Sigmoid colon (tissue), 7 donors: ENCODE results near the gene XCL1. TPM values are rescaled to one million over a fixed set of nuclear protein-coding genes. Genes with fewer than 3 reads are reported as not detected.

ENCODE experiments used
- DNase-seq: peaks from one replicate; pipeline ENCODE4 v3.0.0-alpha.2; 2019
- H3K27ac ChIP-seq, 4 donors: fragments of 200-600 bp; sonication (generic); one replicate each; pipeline ENCODE4 v1.5.1; 2016 to 2019; ENCODE audit warnings: mild to moderate bottlenecking in 1 of 4
- H3K27me3 ChIP-seq, 3 donors: fragments of 200-600 bp; sonication (generic); one replicate each; pipeline ENCODE4 v1.5.1; 2019; ENCODE audit warnings: mild to moderate bottlenecking in 1 of 3
- H3K36me3 ChIP-seq, 4 donors: fragments of 200-600 bp; sonication (generic); one replicate each; pipeline ENCODE4 v1.5.1; 2016 to 2019
- H3K4me1 ChIP-seq, 4 donors: fragments of 200-600 bp; sonication (generic); one replicate each; pipeline ENCODE4 v1.5.1; 2017 to 2019
- H3K4me3 ChIP-seq, 4 donors: fragments of 200-600 bp; sonication (generic); one replicate each; pipeline ENCODE4 v1.5.1; 2017 to 2019; ENCODE audit warnings: mild to moderate bottlenecking in 2 of 4, moderate library complexity in 1 of 4
- H3K9me3 ChIP-seq, 4 donors: fragments of 200-600 bp in 3 of 4; sonication (generic) in 3 of 4; one replicate each; pipeline versions ENCODE4 v1.5.1 to v1.6.1; 2013 to 2019
- EP300 ChIP-seq, 4 donors: sonication (generic); formaldehyde crosslinking; IDR thresholded peaks; one replicate each; pipeline ENCODE4 v1.6.1; 2017; ENCODE audit warnings: antibody characterized with exemption in 4 of 4
- POLR2A ChIP-seq, 2 donors: fragments of 450-650 bp; IDR thresholded peaks; one replicate each; pipeline ENCODE4 v1.6.1; 2016; ENCODE audit warnings: antibody characterized with exemption in 2 of 2, mild to moderate bottlenecking in 2 of 2, moderate library complexity in 2 of 2
- POLR2AphosphoS5 ChIP-seq, 4 donors: sonication (generic); formaldehyde crosslinking; IDR thresholded peaks; one replicate each; pipeline ENCODE4 v1.6.1; 2017; ENCODE audit warnings: antibody characterized with exemption in 4 of 4
- WGBS, 2 donors: extraction: QIAGEN DNeasy Blood & Tissue Kit; methylation state at CpG; one replicate each; pipeline ENCODE4 v1.1.7; 2013; 5-methylcytosine and 5-hydroxymethylcytosine counted together
- intact Hi-C: fragments of 100-400 bp; cut with DNase I; formaldehyde crosslinking; loops from one replicate; pipeline ENCODE4 v1.15.1; 2023
- polyA plus RNA-seq, 3 donors: library from polyadenylated mRNA; stranded (reverse); fragments of 200-250 nt; gene quantifications; one replicate each; pipeline ENCODE4 v1.2.3, GENCODE V29; 2013
- total RNA-seq, 4 donors: library from RNA; depleted of rRNA; stranded (reverse); fragments of >200 nt; gene quantifications; one replicate each; pipeline ENCODE4 v1.1.0, GENCODE V29; 2016
- TF ChIP-seq, protein P1 (sequence below), 4 experiments: fragments of 450-650 bp in 3 of 4; fragments of 200-600 bp in 1 of 4; IDR thresholded peaks; one replicate each; pipeline ENCODE4 v1.5.1; 2016 to 2019; ENCODE audit warnings: antibody characterized with exemption in 4 of 4, mild to moderate bottlenecking in 3 of 4, moderate library complexity in 2 of 4
- donor health status: healthy with polysubstance abuse.
- donor health status: Bipolar disorder and iron deficiency.
- donor health status: healthy.

XCL1 gene
- total and polyA plus RNA-seq, 7 donors = 0.33 to 0.83 (median 0.50) TPM; not detected in 4

DNA sequence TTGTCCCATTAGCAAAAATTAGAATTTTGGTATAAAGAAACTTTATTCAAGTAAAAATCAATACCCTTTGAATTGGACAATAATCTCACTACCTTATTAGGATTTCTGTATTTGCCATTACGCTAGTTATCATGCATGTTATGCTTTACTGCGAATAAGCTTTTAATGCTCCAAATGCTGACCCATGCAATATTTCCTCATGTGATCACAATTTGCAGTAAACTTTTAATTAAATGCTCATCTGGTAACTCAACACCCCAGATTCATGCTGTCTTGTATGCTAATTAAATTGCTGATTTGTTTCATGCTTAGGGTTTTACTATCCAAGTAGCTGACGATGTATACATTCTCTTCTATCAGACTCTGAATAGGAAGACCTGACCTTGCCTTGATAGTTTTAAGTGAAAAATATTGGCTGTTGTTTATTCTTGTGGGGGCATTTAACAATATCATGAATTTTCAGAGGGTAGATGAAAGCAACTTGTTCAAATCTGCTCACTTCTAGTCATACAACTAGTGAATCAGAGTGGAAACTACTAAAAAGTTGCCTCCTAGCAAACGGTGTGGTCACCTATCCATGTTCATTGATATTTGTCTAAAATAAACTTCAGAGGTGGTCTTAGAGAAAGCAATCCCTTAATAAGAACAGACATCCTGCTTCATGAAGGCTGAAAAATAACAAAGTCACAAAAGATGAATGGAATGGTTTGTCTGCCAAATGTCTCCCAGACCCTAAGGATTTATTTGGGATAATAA lies 5.6 kb downstream of the XCL1 start:
- DNase-seq = no peak
- no peaks in the 10 kb centered on the region for H3K36me3 ChIP-seq
- WGBS, 2 donors = 86 to 91% methylated on average over 4 of the region's 4 CpGs
- H3K4me1 ChIP-seq = peaks cover 0 to 34% (median 19%) of the 10 kb centered on the region in 4 donors
- no peak overlapping the region for H3K4me3 ChIP-seq
- no peak overlapping the region for H3K27ac ChIP-seq
- H3K9me3 ChIP-seq = no peaks in the 10 kb centered on the region
- TF ChIP-seq POLR2A (IDR thresholded peaks at IDR 0.05) (no peak), EP300 (IDR thresholded peaks at IDR 0.05) (no peak), POLR2AphosphoS5 (IDR thresholded peaks at IDR 0.05) (no peak)
- TF ChIP-seq, protein P1, sequence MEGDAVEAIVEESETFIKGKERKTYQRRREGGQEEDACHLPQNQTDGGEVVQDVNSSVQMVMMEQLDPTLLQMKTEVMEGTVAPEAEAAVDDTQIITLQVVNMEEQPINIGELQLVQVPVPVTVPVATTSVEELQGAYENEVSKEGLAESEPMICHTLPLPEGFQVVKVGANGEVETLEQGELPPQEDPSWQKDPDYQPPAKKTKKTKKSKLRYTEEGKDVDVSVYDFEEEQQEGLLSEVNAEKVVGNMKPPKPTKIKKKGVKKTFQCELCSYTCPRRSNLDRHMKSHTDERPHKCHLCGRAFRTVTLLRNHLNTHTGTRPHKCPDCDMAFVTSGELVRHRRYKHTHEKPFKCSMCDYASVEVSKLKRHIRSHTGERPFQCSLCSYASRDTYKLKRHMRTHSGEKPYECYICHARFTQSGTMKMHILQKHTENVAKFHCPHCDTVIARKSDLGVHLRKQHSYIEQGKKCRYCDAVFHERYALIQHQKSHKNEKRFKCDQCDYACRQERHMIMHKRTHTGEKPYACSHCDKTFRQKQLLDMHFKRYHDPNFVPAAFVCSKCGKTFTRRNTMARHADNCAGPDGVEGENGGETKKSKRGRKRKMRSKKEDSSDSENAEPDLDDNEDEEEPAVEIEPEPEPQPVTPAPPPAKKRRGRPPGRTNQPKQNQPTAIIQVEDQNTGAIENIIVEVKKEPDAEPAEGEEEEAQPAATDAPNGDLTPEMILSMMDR (IDR thresholded peaks at IDR 0.05) = no peak
- intact Hi-C loops = no loop called here
- H3K27me3 ChIP-seq = no peaks in the 10 kb centered on the region

DNA sequence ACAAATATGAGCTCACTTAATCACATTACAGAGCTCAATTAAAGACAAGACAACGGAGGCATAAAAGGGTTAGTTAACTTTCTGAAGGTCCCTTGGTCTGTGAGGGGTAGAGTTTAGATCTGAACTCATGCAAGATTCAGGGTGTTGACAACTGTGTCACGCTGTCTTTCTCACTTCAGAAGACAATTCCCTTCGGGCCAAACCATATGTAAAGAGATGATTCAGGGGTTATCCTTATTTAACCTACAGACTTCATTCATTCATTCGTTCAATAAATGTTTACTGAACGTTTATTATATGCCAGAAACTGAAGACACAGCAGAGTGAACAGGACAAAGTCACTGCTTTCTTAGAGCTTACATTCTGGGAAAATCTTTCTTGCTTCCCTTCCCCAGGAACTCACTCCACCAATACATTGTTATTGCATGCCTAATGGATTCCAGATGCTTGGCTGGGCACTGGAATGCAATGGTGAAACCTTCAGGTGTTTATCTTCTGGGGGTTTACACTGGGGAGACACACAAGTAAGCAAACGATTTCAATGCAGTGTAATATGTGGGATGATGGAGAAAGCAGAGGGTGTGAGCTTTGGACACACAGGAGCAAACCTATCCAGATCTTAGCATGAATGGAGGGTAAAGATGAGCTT lies 6.4 kb downstream of the XCL1 start:
- no peak for DNase-seq
- WGBS, 2 donors = 65 to 66% methylated on average over 6 of the region's 6 CpGs
- intact Hi-C loops = no loop called here

DNA sequence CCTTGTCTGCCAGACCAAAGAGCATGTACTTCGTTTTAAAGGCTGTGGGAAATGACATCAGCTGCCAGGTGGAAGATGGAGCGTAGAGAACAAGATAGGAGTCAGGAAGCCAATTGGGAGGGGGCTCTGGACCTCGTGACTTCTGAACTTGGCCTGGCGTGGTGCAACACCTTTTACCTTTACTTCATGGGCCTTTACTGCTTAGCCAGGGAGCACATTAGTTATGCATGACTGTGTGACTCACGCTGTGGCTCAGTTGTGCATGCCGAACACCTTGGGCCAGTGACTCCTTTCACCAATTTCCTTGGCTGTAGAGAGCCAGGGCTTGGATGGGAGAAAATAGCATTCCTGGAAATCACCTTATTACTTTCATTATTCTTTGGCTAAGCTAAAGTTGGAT lies 7.2 kb downstream of the XCL1 start:
- Histone ChIP-seq H3K27me3 (no peaks in the 10 kb centered on the region), H3K4me3 (no peak overlapping the region), H3K4me1 (peaks cover 0 to 34% (median 19%) of the 10 kb centered on the region in 4 donors), H3K27ac (no peak overlapping the region), H3K9me3 (no peaks in the 10 kb centered on the region), H3K36me3 (no peaks in the 10 kb centered on the region)
- no peak for DNase-seq
- intact Hi-C loops = no loop called here
- 83 to 94% methylated on average over 6 of the region's 6 CpGs for WGBS, 2 donors
- TF ChIP-seq EP300 (IDR thresholded peaks at IDR 0.05) = no peak
- no peak for TF ChIP-seq POLR2A (IDR thresholded peaks at IDR 0.05)
- TF ChIP-seq, protein P1 (IDR thresholded peaks at IDR 0.05) = no peak
- TF ChIP-seq POLR2AphosphoS5 (IDR thresholded peaks at IDR 0.05) = no peak

More for the DNA sequence above, 6.4 kb downstream of the XCL1 start:
- Histone ChIP-seq H3K27ac (no peak overlapping the region), H3K36me3 (no peaks in the 10 kb centered on the region), H3K4me1 (peaks cover 0 to 34% (median 19%) of the 10 kb centered on the region in 4 donors), H3K9me3 (no peaks in the 10 kb centered on the region), H3K27me3 (no peaks in the 10 kb centered on the region), H3K4me3 (no peak overlapping the region)
- TF ChIP-seq POLR2AphosphoS5 (IDR thresholded peaks at IDR 0.05) (no peak), POLR2A (IDR thresholded peaks at IDR 0.05) (no peak), EP300 (IDR thresholded peaks at IDR 0.05) (no peak)
- TF ChIP-seq, protein P1 (IDR thresholded peaks at IDR 0.05) = no peak

DNA sequence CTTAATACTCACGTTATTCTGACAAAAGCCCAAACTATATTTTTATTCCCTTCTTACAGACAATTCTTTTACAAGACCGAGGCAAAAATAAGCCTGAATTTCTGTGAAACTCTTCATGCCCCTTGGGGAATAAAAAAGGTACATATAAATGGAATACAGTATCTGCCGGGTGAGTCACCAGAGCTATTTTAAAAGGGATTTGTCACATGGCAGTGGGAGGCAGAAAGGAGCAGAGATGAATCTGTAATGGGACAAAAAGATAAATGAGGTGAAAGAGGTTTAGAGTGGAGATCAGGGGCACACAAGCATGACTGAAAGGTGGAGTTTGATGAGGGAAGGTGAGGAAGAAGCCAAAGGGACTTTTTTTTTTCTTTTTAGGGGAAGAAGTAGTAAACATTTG lies 8.8 kb downstream of the XCL1 start:
- H3K36me3 ChIP-seq = no peaks in the 10 kb centered on the region
- H3K4me1 ChIP-seq = peaks cover 0 to 34% (median 19%) of the 10 kb centered on the region in 4 donors
- peak overlapping the region in 2 of 4 donors; percentile 41 to 55 for H3K27ac ChIP-seq
- intact Hi-C loops = no loop called here
- WGBS, 2 donors = 78 to 88% methylated on average over 3 of the region's 3 CpGs
- H3K9me3 ChIP-seq = no peaks in the 10 kb centered on the region
- DNase-seq = no peak
- no peaks in the 10 kb centered on the region for H3K27me3 ChIP-seq
- TF ChIP-seq POLR2A (IDR thresholded peaks at IDR 0.05) (no peak), POLR2AphosphoS5 (IDR thresholded peaks at IDR 0.05) (no peak), EP300 (IDR thresholded peaks at IDR 0.05) (no peak)
- TF ChIP-seq, protein P1 (IDR thresholded peaks at IDR 0.05) = no peak
- no peak overlapping the region for H3K4me3 ChIP-seq
